HCT116 (cell line): ENCODE measurements around the gene ZBTB1.

Experiments used
- CTCF ChIP-seq, 3 experiments: fragments of 200-600 bp in 1 of 3; sonication (generic) in 1 of 3; IDR thresholded peaks in 2 of 3; conservative IDR thresholded peaks in 1 of 3; 2 replicates each; pipeline ENCODE4 v1.5.1; 2012 to 2017; ENCODE audit warnings: low read depth in 2 of 3, low read length in 2 of 3, antibody characterized with exemption in 1 of 3, borderline replicate concordance in 1 of 3, control low read depth in 1 of 3, mild to moderate bottlenecking in 1 of 3, mixed read lengths in 1 of 3, mixed run types in 1 of 3, moderate library complexity in 1 of 3; ENCODE audit not compliant: insufficient read depth in 1 of 3
- REST ChIP-seq: IDR thresholded peaks from 2 replicates; pipeline ENCODE4 v1.6.1; 2012; ENCODE audit warnings: low read depth

GRCh38 chr14:64540208-64541202, 35.9 kb downstream of the ZBTB1 start, which contains the start of gene HSPA2:
- TF ChIP-seq REST (no peak), CTCF (IDR thresholded peaks at IDR 0.05 in 2 of 3, conservative IDR thresholded peaks at IDR 0.05 in 1 of 3; ENCODE audit: borderline replicate concordance in 1 of 3, insufficient read depth in 1 of 3, low read depth in 2 of 3, low read length in 2 of 3) (peak; percentile 51 to 79 (median 65); a peak in 5 of 6 replicates)
